Measurements from ENCODE around the gene PLA2G3.

DNA sequence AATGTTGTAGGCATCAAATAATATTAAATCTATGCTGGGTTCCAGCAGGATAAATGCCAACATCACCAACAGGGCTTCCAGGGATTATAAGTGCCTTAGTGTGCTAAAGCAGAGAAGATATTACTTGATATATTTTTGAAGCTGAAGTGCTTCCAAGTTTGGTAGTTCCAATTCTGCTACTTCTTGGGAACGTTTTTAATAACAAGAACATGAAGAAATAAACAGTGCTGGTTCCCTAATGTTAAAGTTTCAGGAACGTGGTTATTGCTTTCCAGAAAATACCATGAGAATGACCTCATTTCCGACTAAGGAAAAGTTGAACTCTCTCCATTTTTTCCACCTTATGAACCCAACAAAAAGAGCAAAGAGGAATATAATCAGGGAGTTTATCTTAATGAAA, 15.1 kb upstream of the PLA2G3 start:
- TF ChIP-seq TAF1 (IDR thresholded peaks at IDR 0.05; ENCODE audit: low read depth, low read length) (no peak), TEAD4 (IDR thresholded peaks at IDR 0.05; ENCODE audit: low read depth, low read length) (no peak), CTCF (IDR thresholded peaks at IDR 0.05; ENCODE audit: control extremely low read depth in 1 of 3, insufficient read depth in 1 of 3, low read depth in 1 of 3, low read length in 3 of 3) (no peak), POLR2A (IDR thresholded peaks at IDR 0.05; ENCODE audit: control extremely low read depth in 1 of 2, low read depth in 2 of 2, low read length in 2 of 2) (no peak), PHF8 (conservative IDR thresholded peaks at IDR 0.05; ENCODE audit: low read depth, low read length) (no peak), ZNF274 (IDR thresholded peaks at IDR 0.05; ENCODE audit: borderline replicate concordance, extremely low read depth, low read length) (no peak)
- TF ChIP-seq, protein P1, sequence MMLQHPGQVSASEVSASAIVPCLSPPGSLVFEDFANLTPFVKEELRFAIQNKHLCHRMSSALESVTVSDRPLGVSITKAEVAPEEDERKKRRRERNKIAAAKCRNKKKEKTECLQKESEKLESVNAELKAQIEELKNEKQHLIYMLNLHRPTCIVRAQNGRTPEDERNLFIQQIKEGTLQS (IDR thresholded peaks at IDR 0.05; ENCODE audit: insufficient read depth, low read depth, low read length): no peak

Data from H1 (cell line).